Activated CD8-positive, alpha-beta T cell treated with anti-CD3 and anti-CD28 coated beads, Interleukin-2, amount 10 ng/mL, durations not matched to agents 7 days and 5 days (primary cell): ENCODE data around the gene TRA2B. TPM values are rescaled to one million over a fixed set of nuclear protein-coding genes. Genes with fewer than 3 reads are reported as not detected.

Experiments
- ATAC-seq: fragments of 150-1000 bp; cut with Tn5 transposase; one replicate; pipeline ENCODE4 v1.10.0; 2021; ENCODE audit warnings: moderate library complexity
- CTCF ChIA-PET: fragments of 350-600 bp; sonication (Branson Sonifier 250); formaldehyde crosslinking; loops from one replicate; lab custom pipeline; 2021; ENCODE audit warnings: antibody characterized with exemption; lab: Charles Lee
- POLR2A ChIA-PET: fragments of 350-600 bp; sonication (Branson Sonifier 250); formaldehyde crosslinking; loops from one replicate; lab custom pipeline; 2021; ENCODE audit warnings: antibody characterized with exemption; lab: Charles Lee
- DNase-seq: peaks from one replicate; pipeline ENCODE4 v3.0.0-alpha.2; 2020
- H3K27ac Mint-ChIP-seq: one replicate; pipeline ENCODE4 v1.8.0; 2021; ENCODE audit warnings: mild to moderate bottlenecking, mixed read lengths
- H3K27me3 Mint-ChIP-seq: one replicate; pipeline ENCODE4 v1.8.0; 2021; ENCODE audit warnings: low read depth, mixed read lengths
- H3K36me3 Mint-ChIP-seq: one replicate; pipeline ENCODE4 v1.8.0; 2021; ENCODE audit warnings: low read depth, mixed read lengths
- H3K4me1 Mint-ChIP-seq: one replicate; pipeline ENCODE4 v1.8.0; 2021; ENCODE audit warnings: low read depth, mixed read lengths
- H3K4me3 Mint-ChIP-seq: one replicate; pipeline ENCODE4 v1.8.0; 2021; ENCODE audit warnings: mild to moderate bottlenecking, mixed read lengths
- H3K9me3 Mint-ChIP-seq: one replicate; pipeline ENCODE4 v1.8.0; 2022; ENCODE audit warnings: mixed read lengths; ENCODE audit not compliant: insufficient read depth
- total RNA-seq, 2 experiments: library from RNA; stranded (reverse); gene quantifications; one replicate each; pipeline ENCODE4 v1.2.3, GENCODE V29; 2021

The TRA2B gene
- 100 to 1,000 TPM; 271 to 277 TPM for total RNA-seq

DNA sequence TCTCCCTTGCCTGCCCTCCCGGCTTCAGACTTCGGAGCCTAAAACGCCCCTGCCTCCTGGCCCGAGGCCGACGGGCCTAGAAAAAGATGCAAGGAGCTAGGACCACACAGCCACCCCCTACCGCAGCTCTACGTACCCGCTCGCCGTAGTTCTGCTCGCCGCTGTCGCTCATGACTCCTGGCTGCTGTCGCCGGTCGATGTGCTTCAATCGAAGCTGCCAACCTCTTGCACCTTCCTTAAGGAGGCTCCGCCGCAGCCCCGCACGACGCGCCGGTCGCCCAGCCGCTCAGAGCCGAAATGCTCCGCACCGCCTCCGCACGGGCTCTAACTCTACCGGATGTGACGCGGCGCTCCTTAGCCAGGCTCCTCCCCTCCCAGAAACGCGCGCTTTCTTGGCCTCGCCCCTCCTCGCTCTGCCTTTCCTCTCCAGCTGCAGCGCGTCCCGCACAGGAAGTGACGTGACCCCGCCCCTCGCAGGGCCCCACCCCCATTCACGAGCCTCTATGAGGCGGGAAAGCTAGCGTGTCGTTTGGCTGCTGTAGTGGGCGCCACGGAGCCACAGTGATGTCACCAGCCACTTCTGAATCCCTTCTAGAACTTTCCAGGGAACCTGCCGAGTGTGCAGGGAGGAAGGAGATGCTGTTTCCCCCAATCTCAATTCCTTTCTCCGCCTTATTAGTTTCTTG lies at the start of gene TRA2B:
TSS of gene TRA2B (minus strand) at position 326 of the 686 bp plus-strand sequence. CDS start at position 172, 154 bp downstream.
- H3K36me3 Mint-ChIP-seq: peaks cover 45% of the 10 kb centered on the region

GRCh38 chr3:185986198-185986777 lies 48.5 kb upstream of the TRA2B start:
- peaks cover 4% of the 10 kb centered on the region for H3K4me1 Mint-ChIP-seq
- H3K36me3 Mint-ChIP-seq: no peaks in the 10 kb centered on the region
- no peaks in the 10 kb centered on the region for H3K9me3 Mint-ChIP-seq
- POLR2A ChIA-PET: no interaction called here
- DNase-seq (no peak), ATAC-seq (no peak)
- H3K4me3 Mint-ChIP-seq: no peak overlapping the region
- no peak overlapping the region for H3K27ac Mint-ChIP-seq
- CTCF ChIA-PET: interaction anchor here (0.6 to 1.8 kb wide), 3 partner anchors 14 to 554 kb away, joined by 3 to 8 read pairs (median 4); no protein-coding TSS in a partner anchor
- H3K27me3 Mint-ChIP-seq: peaks cover 6% of the 10 kb centered on the region

More for the DNA sequence above, at the start of gene TRA2B:
- ChIA-PET POLR2A (interaction anchor here (0.8 to 3.5 kb wide), 17 partner anchors 9 to 1087 kb away, joined by 3 to 107 read pairs (median 6); partner anchors contain the start of genes DNAJB11, EIF4A2, RFC4 and SENP2), CTCF (interaction anchor here (0.9 to 2.5 kb wide), 4 partner anchors 10 to 632 kb away, joined by 3 to 13 read pairs (median 4); partner anchors contain the start of gene DNAJB11)
- H3K9me3 Mint-ChIP-seq: no peaks in the 10 kb centered on the region
- H3K27me3 Mint-ChIP-seq: peaks cover 7% of the 10 kb centered on the region
- H3K4me3 Mint-ChIP-seq: peak within 1 kb of the TSS; percentile 100
- H3K4me1 Mint-ChIP-seq: peaks cover 23% of the 10 kb centered on the region
- H3K27ac Mint-ChIP-seq: peak within 1 kb of the TSS; percentile 100
- DNase-seq: peak; percentile 99
- peak; percentile 86 for ATAC-seq

GRCh38 chr3:185984203-185984602 lies 46.4 kb upstream of the TRA2B start:
- ChIA-PET CTCF (no interaction called here), POLR2A (interaction anchor here (0.6 kb wide), 1 partner anchor 551 kb away, joined by 3 read pairs; no protein-coding TSS in a partner anchor)
- Mint-ChIP-seq H3K27me3 (peaks cover 13% of the 10 kb centered on the region), H3K4me1 (peaks cover 4% of the 10 kb centered on the region), H3K27ac (no peak overlapping the region), H3K4me3 (no peak overlapping the region), H3K9me3 (no peaks in the 10 kb centered on the region), H3K36me3 (no peaks in the 10 kb centered on the region)
- ATAC-seq: no peak
- no peak for DNase-seq

- DNase-seq: peak; percentile 61
- Mint-ChIP-seq H3K36me3 (no peaks in the 10 kb centered on the region), H3K27me3 (peaks cover 17% of the 10 kb centered on the region), H3K4me1 (peaks cover 4% of the 10 kb centered on the region), H3K9me3 (no peaks in the 10 kb centered on the region), H3K27ac (no peak overlapping the region), H3K4me3 (no peak overlapping the region)
- ChIA-PET CTCF (interaction anchor here (0.6 to 2.9 kb wide), 38 partner anchors 11 to 634 kb away, joined by 3 to 46 read pairs (median 4); partner anchors contain the start of gene DNAJB11), POLR2A (interaction anchor here (0.7 to 1.3 kb wide), 2 partner anchors 11 to 557 kb away, joined by 3 to 4 read pairs; no protein-coding TSS in a partner anchor)
- peak; percentile 83 for ATAC-seq
These were observed 45.8 kb upstream of the TRA2B start for GRCh38 chr3:185983495-185984141.

- H3K27ac Mint-ChIP-seq: no peak overlapping the region
- peaks cover 20% of the 10 kb centered on the region for H3K27me3 Mint-ChIP-seq
- H3K4me3 Mint-ChIP-seq: no peak overlapping the region
- H3K9me3 Mint-ChIP-seq: no peaks in the 10 kb centered on the region
- no peak for DNase-seq
- ATAC-seq: no peak
- no peaks in the 10 kb centered on the region for H3K36me3 Mint-ChIP-seq
- ChIA-PET POLR2A (interaction anchor here (0.9 to 1.3 kb wide), 2 partner anchors 10 to 39 kb away, joined by 3 read pairs; no protein-coding TSS in a partner anchor), CTCF (interaction anchor here (0.6 to 2.9 kb wide), 31 partner anchors 10 to 634 kb away, joined by 3 to 46 read pairs (median 5); partner anchors contain the start of gene DNAJB11)
- peaks cover 4% of the 10 kb centered on the region for H3K4me1 Mint-ChIP-seq
These were observed 44.8 kb upstream of the TRA2B start for GRCh38 chr3:185982632-185983031.

- CTCF ChIA-PET: interaction anchor here (0.7 to 5.3 kb wide), 5 partner anchors 13 to 633 kb away, joined by 3 to 58 read pairs (median 8); no protein-coding TSS in a partner anchor
- Mint-ChIP-seq H3K27me3 (peaks cover 20% of the 10 kb centered on the region), H3K4me1 (peaks cover 12% of the 10 kb centered on the region)
These were observed 43.8 kb upstream of the TRA2B start for GRCh38 chr3:185981621-185982020.

DNA sequence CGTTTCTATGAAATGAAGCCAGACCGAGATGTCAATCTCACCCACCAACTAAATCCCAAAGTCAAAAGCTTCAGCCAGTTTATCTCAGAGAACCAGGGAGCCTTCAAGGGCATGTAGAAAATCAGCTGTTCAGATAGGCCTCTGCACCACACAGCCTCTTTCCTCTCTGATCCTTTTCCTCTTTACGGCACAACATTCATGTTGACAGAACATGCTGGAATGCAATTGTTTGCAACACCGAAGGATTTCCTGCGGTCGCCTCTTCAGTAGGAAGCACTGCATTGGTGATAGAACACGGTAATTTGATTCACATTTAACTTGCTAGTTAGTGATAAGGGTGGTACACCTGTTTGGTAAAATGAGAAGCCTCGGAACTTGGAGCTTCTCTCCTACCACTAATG lies 41.9 kb upstream of the TRA2B start:
- Mint-ChIP-seq H3K36me3 (no peaks in the 10 kb centered on the region), H3K4me1 (peaks cover 16% of the 10 kb centered on the region), H3K9me3 (no peaks in the 10 kb centered on the region), H3K27me3 (peaks cover 28% of the 10 kb centered on the region), H3K4me3 (no peak overlapping the region), H3K27ac (no peak overlapping the region)
- DNase-seq: no peak
- ChIA-PET POLR2A (interaction anchor here (0.6 kb wide), 1 partner anchor 60 kb away, joined by 3 read pairs; no protein-coding TSS in a partner anchor), CTCF (interaction anchor here (0.6 to 5.3 kb wide), 8 partner anchors 10 to 636 kb away, joined by 3 to 58 read pairs (median 8); no protein-coding TSS in a partner anchor)
- no peak for ATAC-seq

More at GRCh38 chr3:185981621-185982020, 43.8 kb upstream of the TRA2B start:
- DNase-seq (no peak), ATAC-seq (no peak)
- no peak overlapping the region for H3K4me3 Mint-ChIP-seq
- POLR2A ChIA-PET: no interaction called here
- no peaks in the 10 kb centered on the region for H3K36me3 Mint-ChIP-seq
- H3K9me3 Mint-ChIP-seq: no peaks in the 10 kb centered on the region
- H3K27ac Mint-ChIP-seq: no peak overlapping the region

DNA sequence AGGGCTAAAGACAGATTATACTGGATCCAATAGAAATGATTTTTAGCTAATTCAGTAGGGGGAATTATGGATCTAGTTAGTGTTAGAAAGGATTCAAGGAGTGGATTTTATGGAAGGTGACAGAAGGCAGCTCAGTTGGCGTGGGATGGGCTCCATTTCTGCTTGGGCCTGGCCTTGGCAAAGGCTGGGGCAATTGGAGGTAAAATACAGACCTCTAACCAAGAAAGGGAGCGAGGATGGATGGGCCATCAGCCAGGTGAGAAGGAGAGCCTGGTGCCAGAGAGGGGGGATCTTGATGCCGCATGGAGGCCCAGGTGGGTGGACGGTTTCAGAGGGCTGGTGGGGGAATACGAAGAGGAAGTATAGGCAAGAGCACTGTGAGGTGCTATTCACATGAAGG lies 40.7 kb upstream of the TRA2B start:
- no peak for DNase-seq
- Mint-ChIP-seq H3K27me3 (peaks cover 31% of the 10 kb centered on the region), H3K27ac (no peak overlapping the region), H3K9me3 (no peaks in the 10 kb centered on the region), H3K36me3 (no peaks in the 10 kb centered on the region), H3K4me1 (peaks cover 14% of the 10 kb centered on the region), H3K4me3 (no peak overlapping the region)
- ATAC-seq: no peak
- POLR2A ChIA-PET: interaction anchor here (1.0 kb wide), 1 partner anchor 264 kb away, joined by 3 read pairs; no protein-coding TSS in a partner anchor
- CTCF ChIA-PET: interaction anchor here (1.0 to 5.3 kb wide), 8 partner anchors 18 to 637 kb away, joined by 3 to 58 read pairs (median 10); no protein-coding TSS in a partner anchor

GRCh38 chr3:185977679-185978040 lies 39.8 kb upstream of the TRA2B start:
- H3K4me3 Mint-ChIP-seq: no peak overlapping the region

DNA sequence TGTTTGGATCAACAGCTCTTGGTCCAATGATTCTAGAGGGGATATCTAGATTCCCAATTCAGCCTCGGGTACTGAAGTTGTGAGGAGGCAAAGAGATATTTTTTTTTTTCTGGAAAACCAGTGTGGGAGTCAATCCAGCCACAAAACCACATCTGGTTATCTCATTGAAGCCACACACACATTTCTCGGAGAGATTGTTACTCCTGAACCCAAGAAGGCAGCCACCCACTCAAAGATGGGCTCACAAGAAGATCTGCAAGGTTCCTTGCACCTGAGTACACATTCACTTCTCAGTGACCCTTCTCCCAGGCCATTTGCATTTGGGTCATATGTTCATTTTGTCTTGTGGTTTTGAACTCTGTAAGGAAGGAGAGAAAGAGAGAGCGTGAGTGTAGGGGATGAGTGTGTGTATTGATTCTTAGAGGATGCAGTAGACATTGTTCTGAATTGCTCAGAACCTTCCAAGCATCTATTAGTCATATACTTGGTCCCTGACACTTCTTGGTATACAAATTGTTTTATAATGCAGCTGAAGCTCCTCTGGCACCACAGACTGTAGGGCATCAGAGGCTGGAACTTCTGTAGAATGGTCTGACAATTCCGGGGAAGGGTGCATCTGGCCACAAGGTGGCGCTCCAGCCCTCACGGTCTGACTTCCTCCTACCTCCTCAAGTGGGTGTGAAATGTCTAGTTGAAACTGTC lies 39.3 kb upstream of the TRA2B start:
- Mint-ChIP-seq H3K36me3 (no peaks in the 10 kb centered on the region), H3K27me3 (peaks cover 25% of the 10 kb centered on the region), H3K27ac (no peak overlapping the region), H3K4me1 (peaks cover 12% of the 10 kb centered on the region), H3K4me3 (no peak overlapping the region), H3K9me3 (no peaks in the 10 kb centered on the region)
- POLR2A ChIA-PET: no interaction called here
- CTCF ChIA-PET: interaction anchor here (0.6 to 5.3 kb wide), 23 partner anchors 9 to 639 kb away, joined by 3 to 58 read pairs (median 3); no protein-coding TSS in a partner anchor
- ATAC-seq (peak; percentile 96), DNase-seq (peak; percentile 88)

More at GRCh38 chr3:185977679-185978040, 39.8 kb upstream of the TRA2B start:
- no peaks in the 10 kb centered on the region for H3K36me3 Mint-ChIP-seq
- H3K9me3 Mint-ChIP-seq: no peaks in the 10 kb centered on the region
- no peak overlapping the region for H3K27ac Mint-ChIP-seq
- ChIA-PET CTCF (interaction anchor here (0.7 to 5.3 kb wide), 18 partner anchors 9 to 638 kb away, joined by 3 to 58 read pairs (median 4); no protein-coding TSS in a partner anchor), POLR2A (no interaction called here)
- ATAC-seq (peak; percentile 26), DNase-seq (no peak)
- peaks cover 12% of the 10 kb centered on the region for H3K4me1 Mint-ChIP-seq
- peaks cover 26% of the 10 kb centered on the region for H3K27me3 Mint-ChIP-seq
